Posterior cingulate gyrus (tissue), 11 donors: ENCODE measurements around the gene ZBTB7B.
"Not testable (repeated sequence)": the region's sequence is repeated elsewhere in the genome, so short reads cannot be mapped to it uniquely, and the experiment has no call there.

Source experiments
- DNase-seq, 10 donors: peaks; one replicate each; pipeline versions ENCODE4 v3.0.0 to v3.0.0-alpha.2; 2020 to 2021; ENCODE audit warnings: mixed read lengths in 3 of 10
- intact Hi-C: fragments of 100-400 bp; cut with DNase I; formaldehyde crosslinking; loops from one replicate; pipeline ENCODE4 v1.15.1; 2023

The ZBTB7B gene

GRCh38 chr1:154966111-154966510, 36.5 kb upstream of the ZBTB7B start:
- DNase-seq, result peak in 2 of 10 donors; percentile 36 to 53
- intact Hi-C loops, result no loop called here

- DNase-seq, result peak in 2 of 10 donors; percentile 20 to 57
- intact Hi-C loops, result no loop called here
Measured at GRCh38 chr1:154967331-154967950, 35.2 kb upstream of the ZBTB7B start.

- intact Hi-C loops, result no loop called here
- peak in 3 of 10 donors; percentile 41 to 72 (median 48) for DNase-seq
Measured at GRCh38 chr1:154968731-154969130, 33.9 kb upstream of the ZBTB7B start.

- intact Hi-C loops, result no loop called here
Measured at GRCh38 chr1:154969246-154969645, 33.4 kb upstream of the ZBTB7B start.

GRCh38 chr1:154969860-154970452, 32.6 kb upstream of the ZBTB7B start:
- intact Hi-C loops, result loop anchor here (10.0 kb wide), 1 partner anchor 415 kb away; the partner anchor contains the start of gene UBE2Q1
- peak in 3 of 10 donors; percentile 77 to 84 (median 78) for DNase-seq

More at GRCh38 chr1:154969246-154969645, 33.4 kb upstream of the ZBTB7B start:
- DNase-seq, result peak in 3 of 10 donors; percentile 17 to 28 (median 23)

GRCh38 chr1:154970631-154971340, 31.8 kb upstream of the ZBTB7B start, which contains the start of gene SHC1:
SHC1 (minus strand) TSS chr1:154970747; CDS start chr1:154970526, 221 bp downstream.
- intact Hi-C loops, result loop anchor here (10.0 kb wide), 1 partner anchor 416 kb away; the partner anchor contains the start of gene UBE2Q1
- peak; percentile 71 to 99 (median 94) for DNase-seq

GRCh38 chr1:154971341-154971998, 31.1 kb upstream of the ZBTB7B start:
- DNase-seq, result peak in 2 of 10 donors; percentile 8 to 19
- intact Hi-C loops, result loop anchor here (10.0 kb wide), 1 partner anchor 417 kb away; the partner anchor contains the start of gene UBE2Q1

- no peak for DNase-seq
- intact Hi-C loops, result loop anchor here (10.0 kb wide), 1 partner anchor 417 kb away; the partner anchor contains the start of gene UBE2Q1
Measured at GRCh38 chr1:154972213-154972516, 30.4 kb upstream of the ZBTB7B start.

- intact Hi-C loops, result loop anchor here (10.0 kb wide), 1 partner anchor 418 kb away; the partner anchor contains the start of gene UBE2Q1
- DNase-seq, result peak in 4 of 10 donors; percentile 25 to 82 (median 54)
Measured at GRCh38 chr1:154972517-154973343, 29.9 kb upstream of the ZBTB7B start.

GRCh38 chr1:154973344-154974101, 29.1 kb upstream of the ZBTB7B start:
- DNase-seq, result peak; percentile 62 to 97 (median 80)
- intact Hi-C loops, result loop anchor here (10.0 kb wide), 1 partner anchor 419 kb away; the partner anchor contains the start of gene UBE2Q1

- intact Hi-C loops, result loop anchor here (10.0 kb wide), 1 partner anchor 419 kb away; the partner anchor contains the start of gene UBE2Q1
- DNase-seq, result peak; percentile 91 to 100 (median 96)
Measured at GRCh38 chr1:154974102-154974807, 28.3 kb upstream of the ZBTB7B start, which contains the start of gene CKS1B. CKS1B (plus strand) TSS chr1:154974681; CDS start chr1:154974746, 65 bp downstream.

GRCh38 chr1:154974808-154975408, 27.7 kb upstream of the ZBTB7B start:
- intact Hi-C loops, result loop anchor here (10.0 kb wide), 1 partner anchor 420 kb away; the partner anchor contains the start of gene UBE2Q1
- peak; percentile 79 to 96 (median 86) for DNase-seq

- intact Hi-C loops, result loop anchor here (10.0 kb wide), 1 partner anchor 421 kb away; the partner anchor contains the start of gene UBE2Q1
- DNase-seq, result peak in 2 of 10 donors; percentile 71 to 79
Measured at GRCh38 chr1:154975409-154976059, 27.1 kb upstream of the ZBTB7B start.

- not testable (repeated sequence) for DNase-seq
- intact Hi-C loops, result loop anchor here (10.0 kb wide), 1 partner anchor 423 kb away; the partner anchor contains the start of gene UBE2Q1
Measured at GRCh38 chr1:154977762-154978161, 24.8 kb upstream of the ZBTB7B start.

GRCh38 chr1:154978360-154978759, 24.2 kb upstream of the ZBTB7B start:
- no peak for DNase-seq
- intact Hi-C loops, result loop anchor here (10.0 kb wide), 1 partner anchor 424 kb away; the partner anchor contains the start of gene UBE2Q1

GRCh38 chr1:154982341-154982740, 20.3 kb upstream of the ZBTB7B start:
- intact Hi-C loops, result no loop called here
- no peak for DNase-seq
